DND-41 (cell line): Measurements from ENCODE around the gene FAM151B.

Source experiments
- CTCF ChIP-seq: IDR thresholded peaks from 2 replicates; pipeline ENCODE4 v1.5.1; 2012; ENCODE audit warnings: borderline replicate concordance, low read length, moderate library complexity, mild to moderate bottlenecking; ENCODE audit not compliant: poor library complexity, severe bottlenecking; ENCODE audit errors: extremely low read depth
- EZH2 ChIP-seq: IDR thresholded peaks from 3 replicates; pipeline ENCODE4 v1.6.1; 2012; ENCODE audit warnings: borderline replicate concordance, low read depth, mild to moderate bottlenecking, moderate library complexity, low read length, inconsistent platforms; ENCODE audit not compliant: severe bottlenecking

- no peak for TF ChIP-seq CTCF
- no peak for TF ChIP-seq EZH2
Measured at GRCh38 chr5:80559244-80559643, 71.3 kb downstream of the FAM151B start.
